ENCODE data around the gene TEX13B. TPM values are rescaled to one million over a fixed set of nuclear protein-coding genes. Genes with fewer than 3 reads are reported as not detected.

TEX13B gene
- total RNA-seq, 4 donors from 2014 or later, result not detected

DNA sequence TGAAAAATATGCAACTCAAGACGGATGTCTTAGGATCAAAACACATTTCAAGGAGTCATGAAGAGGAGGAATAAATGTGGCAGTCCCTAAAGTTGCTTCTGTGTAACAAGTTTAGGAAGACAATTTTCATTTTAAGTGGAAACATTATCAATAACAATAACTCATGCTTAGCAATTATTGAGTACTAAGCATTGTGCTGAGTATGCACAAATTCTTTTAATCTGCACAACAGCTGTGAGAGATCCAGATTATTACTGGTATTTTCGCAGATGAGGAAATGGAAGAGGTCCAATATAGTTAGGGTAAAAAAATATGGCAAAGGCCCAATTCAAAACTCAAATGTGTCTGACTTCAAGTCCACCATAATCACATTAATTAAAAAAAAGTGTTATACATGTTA is 2.9 kb upstream of the TEX13B start:
- no peak overlapping the region for H3K4me3 ChIP-seq
- in situ Hi-C loops (cut with MboI; ENCODE audit: low pct_ligation_motif_present in 1 of 4, low pct_unique_long_range_greater_than_20kb in 1 of 4, low sequenced_read_pairs in 3 of 4), result no loop called here
- no peaks in the 10 kb centered on the region for H3K9me3 ChIP-seq
- 67% methylated on average over 2 of the region's 2 CpGs for WGBS, 2 donors (ENCODE audit: low coverage in 1 of 2)
- H3K36me3 ChIP-seq, result no peaks in the 10 kb centered on the region
- TF ChIP-seq POLR2A (IDR thresholded peaks at IDR 0.05) (no peak), EP300 (IDR thresholded peaks at IDR 0.05; ENCODE audit: low read depth) (no peak), CTCF (IDR thresholded peaks at IDR 0.05) (no peak), POLR2AphosphoS5 (IDR thresholded peaks at IDR 0.05) (no peak)
- no peaks in the 10 kb centered on the region for H3K4me1 ChIP-seq
- H3K27me3 ChIP-seq, result no peaks in the 10 kb centered on the region
- H3K27ac ChIP-seq, result no peak overlapping the region
- intact Hi-C loops (cut with DNase I; ENCODE audit: low total_unique reads), result no loop called here
- no peak for DNase-seq

GRCh38 chrX:107979534-107979933 is 2.6 kb downstream of the TEX13B start:
- TF ChIP-seq POLR2A (IDR thresholded peaks at IDR 0.05), result no peak
- in situ Hi-C loops (cut with MboI; ENCODE audit: low pct_ligation_motif_present in 1 of 4, low pct_unique_long_range_greater_than_20kb in 1 of 4, low sequenced_read_pairs in 3 of 4) (no loop called here), intact Hi-C loops (cut with DNase I; ENCODE audit: low total_unique reads) (no loop called here)
- H3K9me3 ChIP-seq, result no peaks in the 10 kb centered on the region
- no peaks in the 10 kb centered on the region for H3K4me1 ChIP-seq
- no peak for DNase-seq
- H3K27me3 ChIP-seq, result no peaks in the 10 kb centered on the region
- no peaks in the 10 kb centered on the region for H3K36me3 ChIP-seq
- no peak overlapping the region for H3K4me3 ChIP-seq
- H3K27ac ChIP-seq, result no peak overlapping the region

- Histone ChIP-seq H3K4me1 (no peaks in the 10 kb centered on the region), H3K4me3 (no peak overlapping the region), H3K27me3 (no peaks in the 10 kb centered on the region), H3K27ac (no peak overlapping the region), H3K36me3 (no peaks in the 10 kb centered on the region), H3K9me3 (no peaks in the 10 kb centered on the region)
- DNase-seq, result no peak
- 37% methylated on average over 3 of the region's 3 CpGs; no CpG with 5 or more reads in 1 of the 2 donors for WGBS, 2 donors (ENCODE audit: low coverage in 1 of 2)
- intact Hi-C loops (cut with DNase I; ENCODE audit: low total_unique reads), result no loop called here
- in situ Hi-C loops (cut with MboI; ENCODE audit: low pct_ligation_motif_present in 1 of 4, low pct_unique_long_range_greater_than_20kb in 1 of 4, low sequenced_read_pairs in 3 of 4), result no loop called here
- TF ChIP-seq CTCF (IDR thresholded peaks at IDR 0.05) (peak in 4 of 5 experiments; percentile 22 to 33 (median 31)), POLR2AphosphoS5 (IDR thresholded peaks at IDR 0.05) (no peak), POLR2A (IDR thresholded peaks at IDR 0.05) (no peak), EP300 (IDR thresholded peaks at IDR 0.05; ENCODE audit: low read depth) (no peak)
These were observed 3.4 kb downstream of the TEX13B start for GRCh38 chrX:107978707-107979307.

GRCh38 chrX:107978071-107978470 is 4.1 kb downstream of the TEX13B start:
- intact Hi-C loops (cut with DNase I; ENCODE audit: low total_unique reads) (no loop called here), in situ Hi-C loops (cut with MboI; ENCODE audit: low pct_ligation_motif_present in 1 of 4, low pct_unique_long_range_greater_than_20kb in 1 of 4, low sequenced_read_pairs in 3 of 4) (no loop called here)
- no peaks in the 10 kb centered on the region for H3K36me3 ChIP-seq
- H3K27me3 ChIP-seq, result no peaks in the 10 kb centered on the region
- TF ChIP-seq CTCF (IDR thresholded peaks at IDR 0.05) (no peak), POLR2A (IDR thresholded peaks at IDR 0.05) (no peak)
- DNase-seq, result no peak
- H3K4me3 ChIP-seq, result no peak overlapping the region
- no peaks in the 10 kb centered on the region for H3K4me1 ChIP-seq
- no peaks in the 10 kb centered on the region for H3K9me3 ChIP-seq
- WGBS, 2 donors (ENCODE audit: low coverage in 1 of 2), result 85% methylated on average over 4 of the region's 4 CpGs; no CpG with 5 or more reads in 1 of the 2 donors
- H3K27ac ChIP-seq, result no peak overlapping the region

DNA sequence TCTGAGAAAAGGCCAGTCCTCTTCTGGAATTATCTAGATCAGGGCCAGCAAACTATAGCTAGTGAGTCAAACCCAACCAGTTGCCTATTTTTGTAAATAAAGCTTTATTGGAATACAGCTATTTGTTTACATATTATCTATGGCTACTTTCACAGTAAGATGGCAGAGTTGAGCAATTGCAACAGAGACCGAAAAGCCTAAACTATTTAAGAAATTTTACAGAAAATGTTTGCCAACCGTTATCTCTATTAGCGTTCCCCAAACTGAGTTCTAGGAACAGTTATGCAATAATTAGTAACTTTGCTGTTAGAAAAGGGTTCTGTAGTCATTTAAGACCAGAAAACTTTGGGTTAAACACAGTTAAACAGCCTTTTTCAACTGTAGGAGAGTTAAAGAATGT is 10.5 kb downstream of the TEX13B start:
- WGBS, 2 donors (ENCODE audit: low coverage in 1 of 2), result 86% methylated on average over 1 to 3 of the region's 3 CpGs
- H3K9me3 ChIP-seq, result no peaks in the 10 kb centered on the region
- H3K4me1 ChIP-seq, result no peaks in the 10 kb centered on the region
- no peaks in the 10 kb centered on the region for H3K27me3 ChIP-seq
- H3K4me3 ChIP-seq, result no peak overlapping the region
- no peak for DNase-seq
- in situ Hi-C loops (cut with MboI; ENCODE audit: low pct_ligation_motif_present in 1 of 4, low pct_unique_long_range_greater_than_20kb in 1 of 4, low sequenced_read_pairs in 3 of 4), result no loop called here
- no peaks in the 10 kb centered on the region for H3K36me3 ChIP-seq
- TF ChIP-seq CTCF (IDR thresholded peaks at IDR 0.05) (no peak), EP300 (IDR thresholded peaks at IDR 0.05; ENCODE audit: low read depth) (no peak), POLR2AphosphoS5 (IDR thresholded peaks at IDR 0.05) (no peak), POLR2A (IDR thresholded peaks at IDR 0.05) (no peak)
- no peak overlapping the region for H3K27ac ChIP-seq
- intact Hi-C loops (cut with DNase I; ENCODE audit: low total_unique reads), result no loop called here

All from transverse colon (tissue), 4 donors.